ENCODE measurements around the gene OR2J1. TPM values are rescaled to one million over a fixed set of nuclear protein-coding genes. Genes with fewer than 3 reads are reported as not detected.
"Not testable (repeated sequence)": the region's sequence is repeated elsewhere in the genome, so short reads cannot be mapped to it uniquely, and the experiment has no call there.

OR2J1 gene
- total RNA-seq, 1 donor from 2014 or later: not detected

DNA sequence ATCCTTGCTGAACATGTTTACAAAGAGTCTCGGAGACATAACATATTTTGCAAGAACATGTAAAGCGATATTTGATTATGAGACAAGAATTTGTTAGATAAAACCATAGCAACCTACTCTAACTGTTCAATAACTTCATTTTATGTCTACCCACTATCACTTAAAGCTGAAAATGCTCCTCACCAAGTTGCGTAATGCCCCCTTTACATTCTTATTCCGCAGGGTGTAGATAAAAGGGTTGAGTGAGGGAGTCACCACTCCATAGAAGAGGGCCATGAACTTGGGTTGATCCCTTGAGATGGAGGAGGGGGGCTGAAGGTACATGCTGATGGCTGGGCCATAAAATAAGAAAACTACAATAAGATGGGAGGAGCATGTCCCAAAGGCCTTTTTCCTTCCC is 38.4 kb downstream of the OR2J1 start:
- no peak for DNase-seq (ENCODE audit: extremely low spot score, unreplicated experiment)
- H3K36me3 Mint-ChIP-seq (ENCODE audit: unreplicated experiment): no peaks in the 10 kb centered on the region
- no peak overlapping the region for H3K27ac Mint-ChIP-seq (ENCODE audit: unreplicated experiment)
- no peaks in the 10 kb centered on the region for H3K4me1 Mint-ChIP-seq (ENCODE audit: unreplicated experiment)
- no peaks in the 10 kb centered on the region for H3K27me3 Mint-ChIP-seq (ENCODE audit: unreplicated experiment)
- H3K9me3 Mint-ChIP-seq (ENCODE audit: unreplicated experiment): no peaks in the 10 kb centered on the region
- TF ChIP-seq, protein P1, sequence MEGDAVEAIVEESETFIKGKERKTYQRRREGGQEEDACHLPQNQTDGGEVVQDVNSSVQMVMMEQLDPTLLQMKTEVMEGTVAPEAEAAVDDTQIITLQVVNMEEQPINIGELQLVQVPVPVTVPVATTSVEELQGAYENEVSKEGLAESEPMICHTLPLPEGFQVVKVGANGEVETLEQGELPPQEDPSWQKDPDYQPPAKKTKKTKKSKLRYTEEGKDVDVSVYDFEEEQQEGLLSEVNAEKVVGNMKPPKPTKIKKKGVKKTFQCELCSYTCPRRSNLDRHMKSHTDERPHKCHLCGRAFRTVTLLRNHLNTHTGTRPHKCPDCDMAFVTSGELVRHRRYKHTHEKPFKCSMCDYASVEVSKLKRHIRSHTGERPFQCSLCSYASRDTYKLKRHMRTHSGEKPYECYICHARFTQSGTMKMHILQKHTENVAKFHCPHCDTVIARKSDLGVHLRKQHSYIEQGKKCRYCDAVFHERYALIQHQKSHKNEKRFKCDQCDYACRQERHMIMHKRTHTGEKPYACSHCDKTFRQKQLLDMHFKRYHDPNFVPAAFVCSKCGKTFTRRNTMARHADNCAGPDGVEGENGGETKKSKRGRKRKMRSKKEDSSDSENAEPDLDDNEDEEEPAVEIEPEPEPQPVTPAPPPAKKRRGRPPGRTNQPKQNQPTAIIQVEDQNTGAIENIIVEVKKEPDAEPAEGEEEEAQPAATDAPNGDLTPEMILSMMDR (IDR thresholded peaks at IDR 0.05): no peak
- H3K4me3 Mint-ChIP-seq (ENCODE audit: unreplicated experiment): no peak overlapping the region

DNA sequence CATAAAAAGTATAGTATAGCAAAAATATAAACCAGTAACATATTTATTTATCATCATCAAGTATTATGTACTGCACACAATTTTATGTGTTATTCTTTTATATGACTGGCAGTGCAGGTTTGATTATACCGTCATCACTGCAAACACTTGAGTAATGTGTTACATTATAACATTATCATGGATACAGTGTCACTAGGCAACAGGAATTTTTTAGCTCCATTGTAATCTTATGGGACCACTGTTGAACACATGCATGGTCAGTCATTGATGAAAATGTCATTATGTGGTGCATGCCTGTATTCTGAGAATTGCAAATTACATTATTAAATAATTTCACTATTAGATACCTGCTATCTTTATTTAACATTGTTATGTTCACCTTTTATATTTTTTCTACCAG is 42.3 kb downstream of the OR2J1 start:
- DNase-seq (ENCODE audit: extremely low spot score, unreplicated experiment): no peak

DNA sequence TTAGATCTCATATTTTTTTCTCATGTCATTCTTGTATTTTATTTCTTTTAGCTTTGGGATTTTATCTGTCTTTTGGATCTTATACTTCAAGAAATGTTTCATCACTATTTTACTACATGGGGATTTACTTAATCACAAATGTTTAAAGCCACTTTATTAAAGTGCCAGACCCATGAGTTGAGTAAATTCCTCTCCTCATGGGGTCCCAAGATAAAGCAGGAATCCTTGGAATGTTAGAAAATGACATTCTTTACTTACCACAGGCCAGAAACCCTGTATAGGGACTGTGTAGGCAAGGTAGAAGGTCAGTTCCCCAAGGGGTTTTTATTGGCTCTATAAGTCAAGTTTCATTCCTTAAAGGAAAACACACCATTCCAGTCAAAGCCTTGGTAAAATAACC is 43.0 kb downstream of the OR2J1 start:
- H3K4me1 Mint-ChIP-seq (ENCODE audit: unreplicated experiment): no peaks in the 10 kb centered on the region
- H3K9me3 Mint-ChIP-seq (ENCODE audit: unreplicated experiment): no peaks in the 10 kb centered on the region
- no peak overlapping the region for H3K27ac Mint-ChIP-seq (ENCODE audit: unreplicated experiment)
- TF ChIP-seq, protein P1 (IDR thresholded peaks at IDR 0.05): no peak
- no peaks in the 10 kb centered on the region for H3K36me3 Mint-ChIP-seq (ENCODE audit: unreplicated experiment)
- no peaks in the 10 kb centered on the region for H3K27me3 Mint-ChIP-seq (ENCODE audit: unreplicated experiment)
- no peak for DNase-seq (ENCODE audit: extremely low spot score, unreplicated experiment)
- H3K4me3 Mint-ChIP-seq (ENCODE audit: unreplicated experiment): no peak overlapping the region

More for the DNA sequence above, 42.3 kb downstream of the OR2J1 start:
- Mint-ChIP-seq H3K4me1 (ENCODE audit: unreplicated experiment) (no peaks in the 10 kb centered on the region), H3K36me3 (ENCODE audit: unreplicated experiment) (no peaks in the 10 kb centered on the region), H3K4me3 (ENCODE audit: unreplicated experiment) (no peak overlapping the region), H3K27me3 (ENCODE audit: unreplicated experiment) (no peaks in the 10 kb centered on the region), H3K27ac (ENCODE audit: unreplicated experiment) (no peak overlapping the region), H3K9me3 (ENCODE audit: unreplicated experiment) (no peaks in the 10 kb centered on the region)
- TF ChIP-seq, protein P1 (IDR thresholded peaks at IDR 0.05): no peak

DNA sequence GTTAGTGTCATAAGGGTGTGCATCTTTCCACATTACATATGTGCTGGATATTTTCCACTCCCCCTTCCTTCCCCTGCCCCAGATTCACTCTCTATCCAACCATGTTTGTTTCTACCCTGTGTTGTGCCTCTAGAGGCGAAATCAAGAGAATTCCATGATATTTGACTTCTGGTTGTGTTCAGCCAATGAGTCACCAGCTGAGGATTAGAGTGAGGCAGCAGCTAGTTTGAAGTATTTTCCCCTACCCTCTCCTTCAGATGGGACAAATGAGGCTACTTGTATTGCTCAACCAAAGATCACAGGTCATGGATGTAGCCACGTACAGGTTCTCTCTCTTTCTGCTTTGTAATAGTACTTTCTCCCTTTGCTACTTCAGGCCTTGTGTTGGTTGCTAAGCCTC is 46.9 kb downstream of the OR2J1 start:
- Mint-ChIP-seq H3K27me3 (ENCODE audit: unreplicated experiment) (no peaks in the 10 kb centered on the region), H3K4me3 (ENCODE audit: unreplicated experiment) (no peak overlapping the region), H3K27ac (ENCODE audit: unreplicated experiment) (no peak overlapping the region), H3K36me3 (ENCODE audit: unreplicated experiment) (no peaks in the 10 kb centered on the region), H3K4me1 (ENCODE audit: unreplicated experiment) (no peaks in the 10 kb centered on the region), H3K9me3 (ENCODE audit: unreplicated experiment) (no peaks in the 10 kb centered on the region)
- no peak for DNase-seq (ENCODE audit: extremely low spot score, unreplicated experiment)
- TF ChIP-seq, protein P1 (IDR thresholded peaks at IDR 0.05): no peak

DNA sequence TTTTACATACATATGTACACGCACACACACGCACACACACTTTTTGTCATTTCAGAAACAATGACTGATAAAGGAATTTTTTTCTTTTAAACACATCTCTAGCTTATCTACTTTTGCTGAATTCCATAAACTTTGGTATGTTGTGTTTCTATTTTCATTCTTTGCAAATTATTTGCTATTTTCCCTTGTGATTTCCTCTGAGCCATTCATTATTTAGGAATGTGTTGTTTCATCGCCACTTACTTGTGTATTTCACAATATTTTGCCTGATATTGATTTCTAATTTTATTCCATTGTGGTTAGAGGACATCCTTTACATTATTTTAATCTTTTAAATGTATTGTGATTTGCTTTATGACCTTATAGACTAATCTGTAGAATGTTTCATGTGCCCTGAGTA is 47.8 kb downstream of the OR2J1 start:
- DNase-seq (ENCODE audit: extremely low spot score, unreplicated experiment): no peak
- Mint-ChIP-seq H3K27me3 (ENCODE audit: unreplicated experiment) (no peaks in the 10 kb centered on the region), H3K36me3 (ENCODE audit: unreplicated experiment) (no peaks in the 10 kb centered on the region), H3K4me3 (ENCODE audit: unreplicated experiment) (no peak overlapping the region), H3K4me1 (ENCODE audit: unreplicated experiment) (no peaks in the 10 kb centered on the region), H3K9me3 (ENCODE audit: unreplicated experiment) (no peaks in the 10 kb centered on the region), H3K27ac (ENCODE audit: unreplicated experiment) (no peak overlapping the region)
- TF ChIP-seq, protein P1 (IDR thresholded peaks at IDR 0.05): no peak

DNA sequence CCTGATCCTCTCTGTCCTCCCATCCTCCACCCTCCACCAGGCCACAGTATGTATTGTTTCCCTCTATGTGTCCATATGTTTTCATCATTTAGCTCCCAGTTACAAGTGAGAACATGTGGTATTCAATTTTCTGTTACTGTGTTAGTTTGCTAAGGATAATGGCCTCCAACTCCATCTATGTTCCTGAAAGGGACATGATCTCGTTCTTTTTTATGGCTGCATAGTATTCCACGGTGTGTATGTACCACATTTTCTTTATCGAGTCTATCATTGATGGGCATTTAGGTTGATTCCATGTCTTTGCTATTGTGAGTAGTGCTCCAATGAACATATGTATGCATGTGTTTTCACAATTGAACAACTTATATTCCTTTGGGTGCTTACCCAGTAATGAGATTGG is 50.2 kb downstream of the OR2J1 start:
- not testable (repeated sequence) for DNase-seq (ENCODE audit: extremely low spot score, unreplicated experiment); H3K27me3 Mint-ChIP-seq (ENCODE audit: unreplicated experiment); H3K4me1 Mint-ChIP-seq (ENCODE audit: unreplicated experiment); H3K4me3 Mint-ChIP-seq (ENCODE audit: unreplicated experiment); H3K9me3 Mint-ChIP-seq (ENCODE audit: unreplicated experiment); H3K27ac Mint-ChIP-seq (ENCODE audit: unreplicated experiment); H3K36me3 Mint-ChIP-seq (ENCODE audit: unreplicated experiment)

All from osteocyte (in vitro differentiated cells).